GM06990 (cell line): ENCODE results near the gene ABHD4.

ENCODE experiments used
- DNase-seq: peaks from one replicate; pipeline ENCODE4 v3.0.0-alpha.2; 2011; ENCODE audit not compliant: insufficient read length; ENCODE audit errors: extremely low read depth
- H3K27me3 ChIP-seq: replicated peaks from 2 replicates; pipeline ENCODE4 v1.6.0; 2011; ENCODE audit warnings: low read length; ENCODE audit not compliant: control insufficient read depth, insufficient read depth
- H3K36me3 ChIP-seq: 2 replicates; pipeline ENCODE4 v1.5.1; 2011; ENCODE audit warnings: low read length; ENCODE audit not compliant: control insufficient read depth, insufficient read depth
- H3K4me3 ChIP-seq: replicated peaks from 2 replicates; pipeline ENCODE4 v1.5.1; 2011; ENCODE audit warnings: low read depth, mild to moderate bottlenecking, control low read depth, low read length
- CTCF ChIP-seq: IDR thresholded peaks from 2 replicates; pipeline ENCODE4 v1.5.1; 2011; ENCODE audit warnings: low read length, control low read depth, mild to moderate bottlenecking, inconsistent platforms; ENCODE audit not compliant: insufficient read depth, poor library complexity, severe bottlenecking

The ABHD4 gene

GRCh38 chr14:22560662-22561365 is 37.3 kb upstream of the ABHD4 start:
- DNase-seq, result no peak
- Histone ChIP-seq H3K27me3 (no peaks in the 10 kb centered on the region), H3K4me3 (no peak overlapping the region), H3K36me3 (no peaks in the 10 kb centered on the region; the same call in 1 of the 2 replicates)
- TF ChIP-seq CTCF, result no peak

- Histone ChIP-seq H3K4me3 (no peak overlapping the region), H3K36me3 (no peaks in the 10 kb centered on the region; the same call in 1 of the 2 replicates), H3K27me3 (no peaks in the 10 kb centered on the region)
- TF ChIP-seq CTCF, result no peak
- DNase-seq, result no peak
These were observed 36.8 kb upstream of the ABHD4 start for GRCh38 chr14:22561366-22561660.

- DNase-seq, result no peak
- TF ChIP-seq CTCF, result no peak
- no peak overlapping the region; the same call in 1 of the 2 replicates for H3K4me3 ChIP-seq
These were observed 36.2 kb upstream of the ABHD4 start for GRCh38 chr14:22561661-22562579.

GRCh38 chr14:22563987-22564386 is 34.1 kb upstream of the ABHD4 start:
- Histone ChIP-seq H3K36me3 (no peaks in the 10 kb centered on the region; the same call in 1 of the 2 replicates), H3K27me3 (no peaks in the 10 kb centered on the region), H3K4me3 (no peak overlapping the region)
- no peak for TF ChIP-seq CTCF
- peak; percentile 55 for DNase-seq

More at GRCh38 chr14:22561661-22562579, 36.2 kb upstream of the ABHD4 start:
- Histone ChIP-seq H3K36me3 (no peaks in the 10 kb centered on the region; the same call in 1 of the 2 replicates), H3K27me3 (no peaks in the 10 kb centered on the region)

GRCh38 chr14:22564463-22564862 is 33.6 kb upstream of the ABHD4 start:
- Histone ChIP-seq H3K27me3 (no peaks in the 10 kb centered on the region), H3K36me3 (no peaks in the 10 kb centered on the region; the same call in none of the 2 replicates), H3K4me3 (no peak overlapping the region)
- TF ChIP-seq CTCF, result no peak
- DNase-seq, result no peak
